Neural progenitor cell (in vitro differentiated cells): ENCODE measurements around the gene UBL7. TPM values are rescaled to one million over a fixed set of nuclear protein-coding genes. Genes with fewer than 3 reads are reported as not detected.

Experiments
- DNase-seq: peaks from one replicate; pipeline ENCODE4 v3.0.0-alpha.2; 2016; ENCODE audit warnings: low spot score
- H2AFZ ChIP-seq: fragments of 200-600 bp; sonication (generic); replicated peaks from 2 replicates; pipeline ENCODE4 v1.6.1; 2016; ENCODE audit warnings: antibody characterized with exemption
- H3F3A ChIP-seq: fragments of 200-600 bp; sonication (generic); 2 replicates; pipeline ENCODE4 v1.6.1; 2016; ENCODE audit warnings: antibody characterized with exemption, low read depth
- H3K27ac ChIP-seq: fragments of 200-600 bp; sonication (generic); 2 replicates; pipeline ENCODE4 v1.5.1; 2016; ENCODE audit warnings: mild to moderate bottlenecking
- H3K27me3 ChIP-seq: fragments of 200-600 bp; sonication (generic); 2 replicates; pipeline ENCODE4 v1.6.1; 2016; ENCODE audit warnings: mild to moderate bottlenecking, moderate library complexity
- H3K36me3 ChIP-seq: fragments of 200-600 bp; sonication (generic); 2 replicates; pipeline ENCODE4 v1.5.1; 2016
- H3K4me1 ChIP-seq: fragments of 200-600 bp; sonication (generic); 2 replicates; pipeline ENCODE4 v1.6.1; 2016; ENCODE audit warnings: mixed run types
- H3K4me2 ChIP-seq: fragments of 200-600 bp; sonication (generic); 2 replicates; pipeline ENCODE4 v1.6.1; 2016
- H3K4me3 ChIP-seq: fragments of 200-600 bp; sonication (generic); 2 replicates; pipeline ENCODE4 v1.5.1; 2016
- H3K79me2 ChIP-seq: fragments of 200-600 bp; sonication (generic); 2 replicates; pipeline ENCODE4 v1.6.1; 2016; ENCODE audit warnings: low read depth
- H3K9ac ChIP-seq: fragments of 200-600 bp; sonication (generic); 2 replicates; pipeline ENCODE4 v1.6.1; 2016
- H3K9me3 ChIP-seq: fragments of 200-600 bp; sonication (generic); 2 replicates; pipeline ENCODE4 v1.5.1; 2016; ENCODE audit warnings: low read depth
- H4K20me1 ChIP-seq: fragments of 200-600 bp; sonication (generic); 2 replicates; pipeline ENCODE4 v1.6.1; 2016; ENCODE audit warnings: low read depth
- H3K27ac Mint-ChIP-seq: 3 replicates; pipeline ENCODE4 v1.8.0; 2021; ENCODE audit warnings: mixed read lengths
- H3K27me3 Mint-ChIP-seq: 2 replicates; pipeline ENCODE4 v1.8.0; 2022; ENCODE audit warnings: low read depth, mild to moderate bottlenecking, inconsistent platforms, moderate library complexity, mixed read lengths; ENCODE audit not compliant: insufficient read depth
- H3K36me3 Mint-ChIP-seq: 3 replicates; pipeline ENCODE4 v1.8.0; 2021; ENCODE audit warnings: mixed read lengths
- H3K4me1 Mint-ChIP-seq: 3 replicates; pipeline ENCODE4 v1.8.0; 2021; ENCODE audit warnings: mixed read lengths
- H3K4me3 Mint-ChIP-seq: 3 replicates; pipeline ENCODE4 v1.8.0; 2021; ENCODE audit warnings: mild to moderate bottlenecking, moderate library complexity, mixed read lengths
- H3K9me3 Mint-ChIP-seq: 3 replicates; pipeline ENCODE4 v1.8.0; 2020; ENCODE audit warnings: mixed read lengths
- CTCF ChIP-seq: fragments of 200-600 bp; sonication (generic); IDR thresholded peaks from 2 replicates; pipeline ENCODE4 v1.5.1; 2017; ENCODE audit warnings: antibody characterized with exemption, mild to moderate bottlenecking
- EZH2 ChIP-seq: fragments of 200-600 bp; sonication (generic); IDR thresholded peaks from 2 replicates; pipeline ENCODE4 v1.6.1; 2017; ENCODE audit warnings: antibody characterized with exemption, mild to moderate bottlenecking, moderate library complexity
- EZH2phosphoT487 ChIP-seq: fragments of 200-600 bp; sonication (generic); IDR thresholded peaks from 2 replicates; pipeline ENCODE4 v1.6.1; 2017; ENCODE audit warnings: antibody characterized with exemption
- total RNA-seq: library from RNA; depleted of rRNA; stranded (reverse); fragments of >200 nt; gene quantifications from 2 replicates; pipeline ENCODE4 v1.2.3, GENCODE V29; 2015; ENCODE audit warnings: low replicate concordance

UBL7 gene
- total RNA-seq, 1 donor from 2014 or later: 60.4 TPM

GRCh38 chr15:74413350-74414080 lies 47.4 kb downstream of the UBL7 start:
- no peaks in the 10 kb centered on the region for H3K4me1 ChIP-seq
- no peaks in the 10 kb centered on the region for H3K9me3 Mint-ChIP-seq
- H3K4me3 ChIP-seq: no peak overlapping the region
- no peak overlapping the region for H3K9ac ChIP-seq
- TF ChIP-seq EZH2phosphoT487 (no peak), EZH2 (no peak), CTCF (no peak)
- H3K4me1 Mint-ChIP-seq: peaks cover 17% of the 10 kb centered on the region
- no peak overlapping the region for H3K4me3 Mint-ChIP-seq
- no peaks in the 10 kb centered on the region for H3K79me2 ChIP-seq
- H3K27me3 Mint-ChIP-seq: peaks cover 5% of the 10 kb centered on the region
- H3K36me3 Mint-ChIP-seq: peaks cover 12% of the 10 kb centered on the region
- no peaks in the 10 kb centered on the region for H3K9me3 ChIP-seq
- H3F3A ChIP-seq: no peaks in the 10 kb centered on the region
- H3K27ac ChIP-seq: no peak overlapping the region
- H3K27me3 ChIP-seq: no peaks in the 10 kb centered on the region
- no peaks in the 10 kb centered on the region for H4K20me1 ChIP-seq
- no peaks in the 10 kb centered on the region for H3K36me3 ChIP-seq
- H3K27ac Mint-ChIP-seq: no peak overlapping the region
- H2AFZ ChIP-seq: no peak overlapping the region
- no peak for DNase-seq
- H3K4me2 ChIP-seq: no peak overlapping the region

- Histone ChIP-seq H3K4me3 (no peak overlapping the region), H3K79me2 (no peaks in the 10 kb centered on the region), H3K27ac (no peak overlapping the region), H3K9ac (no peak overlapping the region), H2AFZ (no peak overlapping the region), H3K27me3 (no peaks in the 10 kb centered on the region), H3F3A (no peaks in the 10 kb centered on the region), H4K20me1 (no peaks in the 10 kb centered on the region), H3K4me1 (peaks cover 10% of the 10 kb centered on the region), H3K36me3 (no peaks in the 10 kb centered on the region), H3K9me3 (no peaks in the 10 kb centered on the region), H3K4me2 (no peak overlapping the region)
- TF ChIP-seq CTCF: no peak
- TF ChIP-seq EZH2: no peak
- TF ChIP-seq EZH2phosphoT487: no peak
- Mint-ChIP-seq H3K4me1 (peaks cover 25% of the 10 kb centered on the region), H3K9me3 (no peaks in the 10 kb centered on the region), H3K27ac (no peak overlapping the region), H3K27me3 (peaks cover 6% of the 10 kb centered on the region), H3K4me3 (no peak overlapping the region), H3K36me3 (peaks cover 12% of the 10 kb centered on the region)
- no peak for DNase-seq
Measured at GRCh38 chr15:74412159-74412558, 48.8 kb downstream of the UBL7 start.

- H2AFZ ChIP-seq: no peak overlapping the region
- no peaks in the 10 kb centered on the region for H3K27me3 ChIP-seq
- no peak overlapping the region for H3K4me3 Mint-ChIP-seq
- DNase-seq: no peak
- peaks cover 14% of the 10 kb centered on the region for H3K4me1 ChIP-seq
- H3K36me3 ChIP-seq: no peaks in the 10 kb centered on the region
- H3K27me3 Mint-ChIP-seq: peaks cover 6% of the 10 kb centered on the region
- H3K36me3 Mint-ChIP-seq: peaks cover 12% of the 10 kb centered on the region
- no peaks in the 10 kb centered on the region for H3K79me2 ChIP-seq
- no peak overlapping the region for H3K4me3 ChIP-seq
- peaks cover 30% of the 10 kb centered on the region for H3K4me1 Mint-ChIP-seq
- no peaks in the 10 kb centered on the region for H3F3A ChIP-seq
- H3K9me3 Mint-ChIP-seq: no peaks in the 10 kb centered on the region
- TF ChIP-seq EZH2phosphoT487 (no peak), EZH2 (no peak), CTCF (no peak)
- no peak overlapping the region for H3K27ac ChIP-seq
- H3K9ac ChIP-seq: no peak overlapping the region
- no peak overlapping the region for H3K4me2 ChIP-seq
- H3K27ac Mint-ChIP-seq: no peak overlapping the region
- H3K9me3 ChIP-seq: no peaks in the 10 kb centered on the region
- no peaks in the 10 kb centered on the region for H4K20me1 ChIP-seq
Measured at GRCh38 chr15:74411686-74412085, 49.3 kb downstream of the UBL7 start.
